Endometrial microvascular endothelial cells (primary cell): ENCODE measurements around the gene TIMM10B. TPM values are rescaled to one million over a fixed set of nuclear protein-coding genes. Genes with fewer than 3 reads are reported as not detected.

Experiments
- in situ Hi-C: cut with HindIII; loops from 2 replicates; pipeline ENCODE4 v1.10.0; 2017; ENCODE audit warnings: low sequenced_read_pairs, low pct_unique_long_range_greater_than_20kb; ENCODE audit errors: inconsistent ontology term
- total RNA-seq: library from RNA; depleted of rRNA; stranded (reverse); fragments of >200 nt; gene quantifications from one replicate; pipeline ENCODE4 v1.2.3, GENCODE V29; 2015; ENCODE audit errors: inconsistent ontology term

TIMM10B gene
- total RNA-seq, 1 donor from 2014 or later: 24.4 TPM

- in situ Hi-C loops: no loop called here
Measured at GRCh38 chr11:6459099-6459450, 22.2 kb upstream of the TIMM10B start.

- in situ Hi-C loops: no loop called here
Measured at GRCh38 chr11:6468712-6469495, 12.4 kb upstream of the TIMM10B start.

GRCh38 chr11:6469599-6469998 is 11.7 kb upstream of the TIMM10B start:
- in situ Hi-C loops: no loop called here

- in situ Hi-C loops: no loop called here
Measured at GRCh38 chr11:6472934-6473333, 8.4 kb upstream of the TIMM10B start.

- in situ Hi-C loops: no loop called here
Measured at GRCh38 chr11:6473451-6474412, 7.6 kb upstream of the TIMM10B start, which contains the start of gene TRIM3. Gene TRIM3, minus strand, starts transcription at chr11:6473941. Its CDS starts 8,246 bp downstream, at chr11:6465695.

- in situ Hi-C loops: no loop called here
Measured at GRCh38 chr11:6474413-6474792, 6.9 kb upstream of the TIMM10B start.

- in situ Hi-C loops: no loop called here
Measured at GRCh38 chr11:6474806-6475500, 6.3 kb upstream of the TIMM10B start.

GRCh38 chr11:6475936-6476335 is 5.4 kb upstream of the TIMM10B start:
- in situ Hi-C loops: no loop called here

GRCh38 chr11:6476571-6476970 is 4.7 kb upstream of the TIMM10B start:
- in situ Hi-C loops: no loop called here

GRCh38 chr11:6480299-6480914 is 894 bp upstream of the TIMM10B start:
- in situ Hi-C loops: no loop called here

GRCh38 chr11:6481924-6482275 is 599 bp downstream of the TIMM10B start:
- in situ Hi-C loops: no loop called here

- in situ Hi-C loops: no loop called here
Measured at GRCh38 chr11:6482441-6482840, 1.1 kb downstream of the TIMM10B start.

- in situ Hi-C loops: no loop called here
Measured at GRCh38 chr11:6483015-6483414, 1.7 kb downstream of the TIMM10B start.

GRCh38 chr11:6485661-6486060 is 4.4 kb downstream of the TIMM10B start:
- in situ Hi-C loops: loop anchor here (5.0 kb wide), 1 partner anchor 43 kb away; the partner anchor contains the start of gene HPX

- in situ Hi-C loops: loop anchor here (5.0 kb wide), 1 partner anchor 44 kb away; the partner anchor contains the start of gene HPX
Measured at GRCh38 chr11:6486256-6486655, 5.0 kb downstream of the TIMM10B start.

- in situ Hi-C loops: loop anchor here (5.0 kb wide), 1 partner anchor 45 kb away; the partner anchor contains the start of gene HPX
Measured at GRCh38 chr11:6486938-6487337, 5.6 kb downstream of the TIMM10B start.

GRCh38 chr11:6488342-6488741 is 7.0 kb downstream of the TIMM10B start:
- in situ Hi-C loops: loop anchor here (5.0 kb wide), 1 partner anchor 46 kb away; the partner anchor contains the start of gene HPX

- in situ Hi-C loops: loop anchor here (5.0 kb wide), 1 partner anchor 47 kb away; the partner anchor contains the start of gene HPX
Measured at GRCh38 chr11:6488821-6489220, 7.5 kb downstream of the TIMM10B start.
